ENCODE results near the gene NSUN2. TPM values are rescaled to one million over a fixed set of nuclear protein-coding genes. Genes with fewer than 3 reads are reported as not detected.

Gene NSUN2
- total and polyA plus RNA-seq, 9 donors = 33.5 to 52.1 (median 39.3) TPM

GRCh38 chr5:6553972-6554371 lies 78.9 kb downstream of the NSUN2 start:
- Histone ChIP-seq H3K27ac (no peak overlapping the region), H3K4me1 (ENCODE audit: insufficient read depth) (no peaks in the 10 kb centered on the region), H3K4me3 (no peak overlapping the region), H3K9me3 (no peaks in the 10 kb centered on the region), H3K27me3 (no peaks in the 10 kb centered on the region), H3K36me3 (no peaks in the 10 kb centered on the region)
- TF ChIP-seq CTCF (IDR thresholded peaks at IDR 0.05) (no peak), POLR2A (IDR thresholded peaks at IDR 0.05) (no peak), EP300 (IDR thresholded peaks at IDR 0.05) (no peak)
- 48 to 73% (median 60%) methylated on average over 11 of the region's 11 CpGs for WGBS, 3 donors
- intact Hi-C loops (cut with DNase I) = no loop called here
- no peak for DNase-seq

- intact Hi-C loops (cut with DNase I) = no loop called here
- no peak overlapping the region for H3K4me3 ChIP-seq
- H3K4me1 ChIP-seq (ENCODE audit: insufficient read depth) = no peaks in the 10 kb centered on the region
- no peaks in the 10 kb centered on the region for H3K9me3 ChIP-seq
- H3K27ac ChIP-seq = no peak overlapping the region
- WGBS, 3 donors = 80 to 90% (median 87%) methylated on average over 7 of the region's 7 CpGs
- H3K27me3 ChIP-seq = no peaks in the 10 kb centered on the region
- no peaks in the 10 kb centered on the region for H3K36me3 ChIP-seq
- TF ChIP-seq POLR2A (IDR thresholded peaks at IDR 0.05) (no peak), CTCF (IDR thresholded peaks at IDR 0.05) (no peak), EP300 (IDR thresholded peaks at IDR 0.05) (no peak)
- DNase-seq = no peak
These were observed 80.2 kb downstream of the NSUN2 start for GRCh38 chr5:6552612-6553011.

GRCh38 chr5:6551955-6552313 lies 80.9 kb downstream of the NSUN2 start:
- no peaks in the 10 kb centered on the region for H3K9me3 ChIP-seq
- H3K27me3 ChIP-seq = no peaks in the 10 kb centered on the region
- H3K4me3 ChIP-seq = no peak overlapping the region
- WGBS, 3 donors = 78 to 88% (median 86%) methylated on average over 6 of the region's 6 CpGs
- no peak for DNase-seq
- no peak overlapping the region for H3K27ac ChIP-seq
- TF ChIP-seq POLR2A (IDR thresholded peaks at IDR 0.05) (no peak), EP300 (IDR thresholded peaks at IDR 0.05) (no peak)
- intact Hi-C loops (cut with DNase I) = no loop called here
- no peaks in the 10 kb centered on the region for H3K4me1 ChIP-seq (ENCODE audit: insufficient read depth)
- H3K36me3 ChIP-seq = no peaks in the 10 kb centered on the region

- Histone ChIP-seq H3K4me3 (no peak overlapping the region), H3K9me3 (no peaks in the 10 kb centered on the region), H3K27ac (no peak overlapping the region), H3K27me3 (no peaks in the 10 kb centered on the region), H3K36me3 (no peaks in the 10 kb centered on the region), H3K4me1 (ENCODE audit: insufficient read depth) (no peaks in the 10 kb centered on the region)
- TF ChIP-seq POLR2A (IDR thresholded peaks at IDR 0.05) (no peak), CTCF (IDR thresholded peaks at IDR 0.05) (no peak), EP300 (IDR thresholded peaks at IDR 0.05) (no peak)
- intact Hi-C loops (cut with DNase I) = no loop called here
- 82 to 85% (median 85%) methylated on average over 17 of the region's 17 CpGs for WGBS, 3 donors
- DNase-seq = no peak
These were observed 81.4 kb downstream of the NSUN2 start for GRCh38 chr5:6551287-6551954.

GRCh38 chr5:6550628-6551027 lies 82.2 kb downstream of the NSUN2 start:
- intact Hi-C loops (cut with DNase I) = no loop called here
- WGBS, 3 donors = 93 to 97% (median 95%) methylated on average over 7 of the region's 7 CpGs
- Histone ChIP-seq H3K27ac (no peak overlapping the region), H3K4me1 (ENCODE audit: insufficient read depth) (peaks cover 4% of the 10 kb centered on the region), H3K27me3 (no peaks in the 10 kb centered on the region), H3K9me3 (no peaks in the 10 kb centered on the region), H3K36me3 (no peaks in the 10 kb centered on the region), H3K4me3 (no peak overlapping the region)
- no peak for TF ChIP-seq EP300 (IDR thresholded peaks at IDR 0.05)
- TF ChIP-seq CTCF (IDR thresholded peaks at IDR 0.05) = no peak
- TF ChIP-seq POLR2A (IDR thresholded peaks at IDR 0.05) = no peak
- no peak for DNase-seq

Data from ovary (tissue), 9 donors.